GM08714 (cell line): ENCODE data around the gene LMBR1.
"Not testable (repeated sequence)": the region's sequence is repeated elsewhere in the genome, so short reads cannot be mapped to it uniquely, and the experiment has no call there.

Source experiments
- H3K4me3 ChIP-seq: fragments of 200-500 bp; sonication (Bioruptor generic); 2 replicates; pipeline ENCODE4 v1.5.1; 2014; ENCODE audit warnings: mild to moderate bottlenecking, low read length, inconsistent platforms
- ZNF274 ChIP-seq: IDR thresholded peaks from 2 replicates; pipeline ENCODE4 v1.6.1; 2012; ENCODE audit warnings: mild to moderate bottlenecking, low read depth, low read length

Gene LMBR1

DNA sequence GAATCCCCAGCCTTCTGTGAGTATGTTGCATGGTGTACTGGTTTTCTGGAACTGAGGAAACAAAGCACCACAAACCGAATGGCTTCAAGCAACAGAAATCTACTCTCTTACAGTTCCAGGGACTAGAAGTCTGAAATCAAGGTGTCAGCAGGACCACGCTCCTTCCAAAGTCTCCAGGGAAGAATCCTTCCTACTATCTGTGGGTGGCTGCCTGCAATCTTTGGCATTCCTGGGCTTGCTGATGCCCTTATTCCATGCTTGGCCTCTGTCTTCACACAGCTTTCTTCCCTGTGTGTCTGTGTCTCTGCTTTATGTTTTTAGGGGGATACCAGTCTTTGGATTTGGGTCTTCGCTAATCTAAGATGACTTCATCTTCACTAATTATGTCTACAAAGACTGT lies 81.3 kb downstream of the LMBR1 start:
- no peak for TF ChIP-seq ZNF274
- H3K4me3 ChIP-seq: no peak overlapping the region

- H3K4me3 ChIP-seq: not testable (repeated sequence)
These were observed 89.3 kb downstream of the LMBR1 start for GRCh38 chr7:156803656-156804055.

DNA sequence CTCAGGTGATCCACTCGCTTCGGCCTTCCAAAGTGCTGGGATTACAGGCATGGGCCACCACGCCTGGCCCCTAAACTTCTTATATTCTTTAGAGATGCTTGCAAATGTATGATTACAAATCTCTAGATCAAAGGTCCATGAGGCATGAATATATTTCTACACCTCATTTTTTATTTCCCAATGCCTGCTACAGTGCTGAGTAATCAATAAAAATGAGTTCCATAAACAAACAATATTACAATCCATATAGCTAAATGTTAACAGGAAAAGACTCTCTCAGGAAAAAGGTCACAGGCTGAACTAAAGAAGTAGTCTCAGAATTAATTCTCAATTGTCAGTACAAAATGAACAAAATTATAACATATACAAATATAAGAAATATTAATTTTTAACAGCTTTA lies 90.8 kb downstream of the LMBR1 start:
- TF ChIP-seq ZNF274: no peak
- no peak overlapping the region for H3K4me3 ChIP-seq

DNA sequence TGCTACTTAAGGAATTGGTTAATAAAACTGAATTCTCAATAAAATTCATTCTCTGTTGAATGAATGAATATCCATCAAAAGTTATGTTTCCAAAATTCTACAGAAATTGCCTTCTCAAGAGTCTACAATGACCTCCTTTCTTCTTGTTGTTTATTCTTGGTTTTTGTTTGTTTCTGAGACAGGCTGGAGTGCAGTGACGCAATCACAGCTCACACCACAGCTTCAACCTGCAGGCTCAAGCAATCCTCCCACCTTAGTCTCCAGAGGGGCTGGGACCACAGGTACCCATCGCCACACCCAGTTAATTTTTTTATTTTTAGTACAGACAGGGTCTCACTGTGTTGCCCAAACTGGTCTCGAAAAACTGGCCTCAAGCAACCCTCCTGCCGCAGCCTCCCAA lies 97.6 kb downstream of the LMBR1 start:
- TF ChIP-seq ZNF274: no peak
- H3K4me3 ChIP-seq: no peak overlapping the region

DNA sequence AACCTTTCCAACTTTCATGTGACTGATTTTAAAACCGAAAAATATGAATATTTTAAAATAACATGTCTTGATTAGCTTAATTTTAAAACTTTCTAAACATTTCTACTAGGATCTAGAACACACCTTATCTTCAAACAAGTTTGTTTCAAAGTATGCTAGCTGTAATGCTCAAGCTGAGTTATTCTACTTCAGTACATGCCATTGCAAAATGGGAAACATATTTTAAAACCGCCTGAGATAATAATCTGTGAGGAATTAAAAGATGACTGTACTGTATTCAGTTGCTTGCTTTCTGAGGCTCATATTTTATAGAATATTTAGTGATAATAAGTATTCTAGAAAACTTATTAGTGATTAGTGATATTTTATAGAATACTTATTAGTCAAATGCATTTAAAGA lies 99.6 kb downstream of the LMBR1 start:
- TF ChIP-seq ZNF274: no peak
- H3K4me3 ChIP-seq: no peak overlapping the region

DNA sequence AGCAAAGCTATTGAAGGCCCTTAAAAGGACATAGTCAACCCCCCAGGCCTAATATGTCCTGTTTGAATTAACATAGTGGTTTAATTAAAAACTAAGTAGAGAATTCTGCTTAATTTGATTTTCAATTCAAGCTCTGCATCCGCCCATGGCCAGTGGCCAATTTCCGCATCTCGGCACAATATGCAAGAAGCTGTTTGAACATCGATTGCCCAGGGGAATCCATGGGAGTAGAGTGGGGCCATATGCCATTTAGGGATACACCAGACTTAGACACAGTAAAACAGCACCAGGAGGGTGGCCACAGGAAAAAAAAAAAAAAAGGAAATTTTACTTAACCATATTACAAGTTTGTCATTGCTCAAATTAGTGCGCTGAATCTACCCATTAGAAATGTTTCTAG lies 100.4 kb downstream of the LMBR1 start:
- no peak for TF ChIP-seq ZNF274

GRCh38 chr7:156791241-156791640 lies 101.7 kb downstream of the LMBR1 start:
- TF ChIP-seq ZNF274: no peak
- no peak overlapping the region for H3K4me3 ChIP-seq

More for the DNA sequence above, 100.4 kb downstream of the LMBR1 start:
- no peak overlapping the region for H3K4me3 ChIP-seq

DNA sequence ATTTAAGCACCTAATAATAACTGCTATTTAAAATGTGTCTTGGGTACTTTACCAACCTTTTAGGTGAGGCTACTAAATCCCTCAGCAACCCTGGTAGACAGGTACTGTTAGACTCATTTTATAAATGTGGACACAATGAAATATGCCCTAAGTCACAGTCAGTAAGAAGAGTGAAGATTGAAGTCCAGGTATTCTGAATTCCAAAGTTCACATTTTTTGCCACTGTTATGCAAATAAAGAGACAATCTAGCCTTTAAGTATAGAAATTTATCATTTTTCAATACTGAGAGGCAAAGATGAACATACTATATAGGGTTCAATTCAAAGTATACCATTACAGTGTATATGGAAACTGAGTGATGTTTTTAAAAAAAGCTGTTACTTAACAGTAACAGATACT lies 102.7 kb downstream of the LMBR1 start:
- no peak overlapping the region for H3K4me3 ChIP-seq
- TF ChIP-seq ZNF274: no peak

- no peak overlapping the region for H3K4me3 ChIP-seq
- no peak for TF ChIP-seq ZNF274
These were observed 106.9 kb downstream of the LMBR1 start for GRCh38 chr7:156785998-156786543.

DNA sequence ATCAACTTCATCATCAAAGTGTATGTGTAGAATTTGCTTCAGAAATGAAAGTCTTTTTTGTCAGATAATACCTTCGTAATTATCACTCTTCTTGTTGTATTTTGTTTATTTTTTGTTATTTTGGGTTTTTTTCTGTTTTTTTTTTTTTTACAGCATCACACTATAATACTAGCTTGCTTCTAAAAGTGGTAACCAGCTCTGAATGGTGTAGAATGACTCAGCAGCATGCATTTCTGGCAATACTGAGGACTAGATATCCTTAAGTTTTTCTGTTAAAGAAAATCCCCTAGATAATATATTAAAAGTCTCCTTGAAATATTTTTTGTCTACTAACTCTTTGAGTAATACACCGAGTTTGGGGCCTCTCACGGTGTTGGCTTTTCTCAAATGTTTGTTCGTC lies 109.1 kb downstream of the LMBR1 start:
- TF ChIP-seq ZNF274: no peak
- no peak overlapping the region for H3K4me3 ChIP-seq

DNA sequence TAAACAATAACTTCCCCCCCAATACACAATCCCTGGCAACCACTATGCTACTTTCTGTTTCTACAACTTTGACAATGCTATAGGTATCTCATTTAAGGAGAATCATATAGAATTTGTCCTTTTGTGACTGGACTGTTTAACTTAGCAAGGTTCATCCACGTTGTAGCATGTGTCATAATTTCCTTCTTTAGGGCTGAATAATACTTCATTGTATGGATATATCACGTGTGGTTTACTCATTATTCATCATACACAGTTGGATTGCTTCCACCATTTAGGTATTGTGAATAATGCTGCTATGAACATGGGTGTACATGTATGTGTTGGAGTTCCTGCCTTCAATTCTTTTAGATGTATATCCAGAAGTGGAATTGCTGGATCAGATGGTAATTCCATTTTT lies 111.0 kb downstream of the LMBR1 start:
- H3K4me3 ChIP-seq: no peak overlapping the region
- no peak for TF ChIP-seq ZNF274

DNA sequence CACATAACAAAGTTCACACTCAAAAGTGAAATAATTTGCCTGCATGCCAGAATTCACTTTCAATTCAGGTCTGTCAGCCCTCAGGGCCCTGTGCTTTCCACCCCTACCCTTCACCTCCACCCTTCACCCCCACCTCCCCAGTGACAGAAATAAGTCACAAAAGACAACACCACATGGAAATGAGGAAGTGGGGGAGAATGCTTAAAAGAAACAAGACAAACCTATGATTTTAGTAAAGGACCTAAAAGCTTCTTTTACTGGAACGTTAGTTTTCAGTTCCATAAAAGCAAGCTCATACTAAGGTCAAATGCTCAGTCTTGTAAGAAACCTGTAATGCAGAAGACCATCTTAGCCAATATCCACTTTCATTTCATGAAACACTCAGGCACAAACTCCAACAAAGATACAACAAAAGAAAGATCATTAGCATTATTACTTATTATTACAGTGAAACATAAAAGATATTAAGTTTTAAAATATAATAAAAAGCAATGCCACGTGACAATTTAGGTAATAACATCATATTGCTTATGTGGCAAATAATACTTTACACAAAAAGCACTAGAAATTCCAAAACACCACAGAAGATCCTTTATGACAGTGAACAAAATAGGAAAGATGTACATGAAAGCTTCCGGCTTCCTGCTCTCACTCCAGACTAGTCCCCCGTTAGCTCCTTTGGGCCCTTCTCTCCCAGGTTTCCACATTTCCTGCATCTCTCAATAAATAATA lies 112.1 kb downstream of the LMBR1 start:
- TF ChIP-seq ZNF274: no peak
- H3K4me3 ChIP-seq: peak overlapping the region; percentile 46

- no peak for TF ChIP-seq ZNF274
- H3K4me3 ChIP-seq: no peak overlapping the region
These were observed 114.3 kb downstream of the LMBR1 start for GRCh38 chr7:156778668-156779067.

- TF ChIP-seq ZNF274: no peak
- H3K4me3 ChIP-seq: no peak overlapping the region
These were observed 114.8 kb downstream of the LMBR1 start for GRCh38 chr7:156778201-156778600.

- no peak for TF ChIP-seq ZNF274
- no peak overlapping the region for H3K4me3 ChIP-seq
These were observed 115.5 kb downstream of the LMBR1 start for GRCh38 chr7:156777364-156778069.
